Esophagus squamous epithelium (tissue), 5 donors: ENCODE data around the gene PRKAG1. TPM values are rescaled to one million over a fixed set of nuclear protein-coding genes. Genes with fewer than 3 reads are reported as not detected.

Experiments used
- DNase-seq: peaks from one replicate; lab custom pipeline; 2025; lab: John Stamatoyannopoulos, UW
- H3K27ac ChIP-seq, 4 donors: fragments of 200-600 bp; sonication (generic); one replicate each; pipeline ENCODE4 v1.5.1; 2016 to 2019; ENCODE audit warnings: mild to moderate bottlenecking in 1 of 4
- H3K27me3 ChIP-seq, 4 donors: fragments of 200-600 bp; sonication (generic); 1 replicate in 3 of 4; 2 replicates in 1 of 4; pipeline versions ENCODE4 v1.5.1 to v1.6.0; 2017 to 2021; ENCODE audit warnings: antibody characterized with exemption in 1 of 4
- H3K36me3 ChIP-seq, 3 donors: fragments of 200-600 bp; sonication (generic); one replicate each; pipeline ENCODE4 v1.5.1; 2016 to 2019
- H3K4me1 ChIP-seq, 3 donors: fragments of 200-600 bp; sonication (generic); one replicate each; pipeline ENCODE4 v1.5.1; 2017 to 2019
- H3K4me3 ChIP-seq, 4 donors: fragments of 200-600 bp; sonication (generic); 1 replicate in 3 of 4; 2 replicates in 1 of 4; pipeline ENCODE4 v1.5.1; 2016 to 2019; ENCODE audit warnings: mild to moderate bottlenecking in 2 of 4, moderate library complexity in 1 of 4
- H3K9me3 ChIP-seq, 3 donors: fragments of 200-600 bp; sonication (generic); one replicate each; pipeline ENCODE4 v1.5.1; 2016 to 2019
- CTCF ChIP-seq, 6 experiments: fragments of 450-650 bp in 4 of 6; fragments of 200-600 bp in 2 of 6; sonication (generic) in 2 of 6; IDR thresholded peaks; one replicate each; pipeline ENCODE4 v1.5.1; 2016 to 2019; ENCODE audit warnings: antibody characterized with exemption in 6 of 6, mild to moderate bottlenecking in 4 of 6, moderate library complexity in 4 of 6
- POLR2A ChIP-seq, 4 donors: fragments of 450-650 bp; IDR thresholded peaks; one replicate each; pipeline ENCODE4 v1.6.1; 2017; ENCODE audit warnings: antibody characterized with exemption in 4 of 4, mild to moderate bottlenecking in 4 of 4, moderate library complexity in 3 of 4
- WGBS, 2 donors: methylation state at CpG; one replicate each; pipeline ENCODE4 v1.1.5; 2018; 5-methylcytosine and 5-hydroxymethylcytosine counted together
- intact Hi-C: fragments of 100-400 bp; cut with DNase I; formaldehyde crosslinking; loops from one replicate; pipeline ENCODE4 v1.15.0; 2022
- total RNA-seq, 4 donors: library from RNA; depleted of rRNA; stranded (reverse); fragments of >200 nt; gene quantifications; one replicate each; pipeline ENCODE4 v1.1.0, GENCODE V29; 2016
- donor health status: DM: yes; HTN: yes; CAD: no.

PRKAG1 gene
- total RNA-seq, 4 donors from 2014 or later, result 31.9 to 58.6 (median 47.8) TPM

DNA sequence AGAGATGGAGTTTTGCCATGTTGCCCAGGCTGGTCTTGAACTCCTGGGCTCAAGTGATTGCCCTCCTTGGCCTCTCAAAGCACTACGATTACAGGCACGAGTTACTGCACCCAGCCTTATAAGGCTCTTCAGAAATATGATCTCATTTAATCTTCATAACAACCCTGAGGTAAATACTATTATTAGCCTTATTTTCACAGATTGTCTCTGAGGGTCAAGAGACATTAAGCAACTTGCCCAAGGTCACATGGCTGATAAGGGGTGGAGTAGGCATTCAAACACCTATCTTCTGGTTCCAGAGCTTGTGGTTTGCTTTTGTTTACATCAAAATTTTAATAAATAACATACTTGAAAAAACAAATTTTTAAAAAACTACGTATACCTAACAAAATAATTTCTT is 5.1 kb downstream of the PRKAG1 start:
- intact Hi-C loops, result no loop called here
- TF ChIP-seq POLR2A (IDR thresholded peaks at IDR 0.05) (no peak), CTCF (IDR thresholded peaks at IDR 0.05) (no peak)
- H3K4me1 ChIP-seq, result peaks cover 8 to 17% (median 8%) of the 10 kb centered on the region in 3 donors
- H3K27me3 ChIP-seq, result no peaks in the 10 kb centered on the region
- WGBS, 2 donors, result 89 to 94% methylated on average over 3 of the region's 3 CpGs
- DNase-seq, result no peak
- H3K9me3 ChIP-seq, result no peaks in the 10 kb centered on the region
- H3K27ac ChIP-seq, result no peak overlapping the region
- H3K36me3 ChIP-seq, result peaks cover 3 to 48% (median 14%) of the 10 kb centered on the region in 3 donors
- H3K4me3 ChIP-seq, result no peak overlapping the region

DNA sequence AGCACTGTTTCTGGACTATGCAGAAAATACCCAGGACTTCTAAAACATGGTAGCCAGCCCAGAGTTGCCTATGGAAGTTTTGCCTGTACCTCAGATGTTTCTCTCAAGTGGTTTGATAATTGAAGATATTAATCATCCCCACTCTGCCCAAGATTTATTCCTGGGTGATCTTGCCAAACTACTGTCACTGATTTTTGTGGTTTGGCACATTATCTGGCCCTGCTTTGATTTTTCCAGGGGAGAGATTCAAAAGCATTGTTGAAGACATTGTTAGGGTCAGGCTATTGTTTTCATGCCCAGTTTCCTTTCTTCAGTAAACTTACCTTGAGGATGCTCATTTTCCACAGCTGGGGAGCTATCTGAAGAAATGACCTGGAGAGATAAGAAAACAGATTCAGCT is 5.8 kb downstream of the PRKAG1 start:
- H3K4me1 ChIP-seq, result peaks cover 5 to 13% (median 6%) of the 10 kb centered on the region in 3 donors
- H3K9me3 ChIP-seq, result no peaks in the 10 kb centered on the region
- H3K27ac ChIP-seq, result no peak overlapping the region
- H3K4me3 ChIP-seq, result no peak overlapping the region
- TF ChIP-seq CTCF (IDR thresholded peaks at IDR 0.05) (no peak), POLR2A (IDR thresholded peaks at IDR 0.05) (no peak)
- no peaks in the 10 kb centered on the region for H3K27me3 ChIP-seq
- H3K36me3 ChIP-seq, result peaks cover 3 to 54% (median 14%) of the 10 kb centered on the region in 3 donors
- no peak for DNase-seq
- intact Hi-C loops, result no loop called here

DNA sequence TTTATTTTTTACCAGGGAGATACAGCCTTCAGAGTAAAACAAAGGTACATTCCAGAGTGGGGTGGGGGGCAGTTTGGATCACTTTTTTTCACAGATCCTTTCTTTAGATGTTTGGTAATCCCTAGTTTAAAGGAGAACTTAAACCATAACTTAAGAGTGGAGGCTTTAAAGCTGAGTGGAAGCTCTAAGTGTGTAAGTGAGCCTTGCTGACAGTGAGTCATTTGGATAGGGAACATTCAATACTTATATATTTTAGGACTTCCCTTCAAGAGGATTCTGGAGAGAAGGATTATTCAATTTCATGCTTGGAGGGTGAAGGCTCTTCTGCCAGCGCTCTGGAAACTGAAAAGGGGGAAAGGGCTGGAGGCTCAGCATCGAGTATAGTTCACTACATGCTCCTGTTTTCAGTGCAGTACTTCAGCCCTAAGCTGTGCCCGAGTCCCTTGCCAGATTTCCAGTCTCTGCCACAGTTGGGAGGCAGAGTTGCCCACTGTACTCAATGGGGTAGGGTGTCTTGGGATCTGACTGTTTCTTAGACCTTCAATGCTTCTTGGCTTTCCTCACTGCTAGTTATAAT is 8.4 kb downstream of the PRKAG1 start:
- Histone ChIP-seq H3K36me3 (peaks cover 3 to 75% (median 14%) of the 10 kb centered on the region in 3 donors), H3K4me1 (no peaks in the 10 kb centered on the region), H3K9me3 (no peaks in the 10 kb centered on the region), H3K27me3 (no peaks in the 10 kb centered on the region), H3K4me3 (no peak overlapping the region), H3K27ac (no peak overlapping the region)
- WGBS, 2 donors, result 89 to 100% methylated on average over 3 of the region's 3 CpGs
- TF ChIP-seq CTCF (IDR thresholded peaks at IDR 0.05) (no peak), POLR2A (IDR thresholded peaks at IDR 0.05) (no peak)
- DNase-seq, result no peak
- intact Hi-C loops, result no loop called here

- TF ChIP-seq CTCF (IDR thresholded peaks at IDR 0.05), result no peak
- no peak for TF ChIP-seq POLR2A (IDR thresholded peaks at IDR 0.05)
- intact Hi-C loops, result no loop called here
- Histone ChIP-seq H3K9me3 (no peaks in the 10 kb centered on the region), H3K27ac (no peak overlapping the region), H3K27me3 (peaks cover 0 to 2% (median 0%) of the 10 kb centered on the region in 4 donors), H3K36me3 (peaks cover 9 to 87% (median 17%) of the 10 kb centered on the region in 3 donors), H3K4me3 (no peak overlapping the region), H3K4me1 (no peaks in the 10 kb centered on the region)
- WGBS, 2 donors, result 94 to 100% methylated on average over 1 of the region's 1 CpG
- no peak for DNase-seq
Observed at GRCh38 chr12:49008943-49009342, 9.6 kb downstream of the PRKAG1 start.

DNA sequence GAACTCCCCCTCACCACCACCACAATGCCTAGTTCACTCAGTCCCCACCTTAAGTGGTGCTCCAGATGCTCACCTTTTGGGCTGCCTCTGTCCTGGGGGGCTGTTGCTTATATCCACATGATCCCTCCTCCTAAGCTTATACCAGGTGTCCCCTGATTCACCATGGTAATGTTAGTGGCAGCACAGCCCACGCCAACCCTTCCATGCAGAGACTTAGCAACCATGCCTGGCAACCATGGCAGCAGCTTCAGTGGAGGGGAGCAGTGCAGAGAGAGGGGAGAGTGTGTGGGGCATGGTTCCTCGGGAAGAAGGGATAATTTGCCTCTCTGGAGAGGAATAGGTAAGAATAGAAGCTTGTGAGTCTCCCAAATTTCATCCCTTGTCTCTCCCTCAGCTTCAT is 18.2 kb downstream of the PRKAG1 start:
- TF ChIP-seq CTCF (IDR thresholded peaks at IDR 0.05) (no peak), POLR2A (IDR thresholded peaks at IDR 0.05) (no peak)
- 70 to 86% methylated on average over 1 of the region's 2 CpGs for WGBS, 2 donors
- no peak for DNase-seq
- no peak overlapping the region for H3K4me3 ChIP-seq
- H3K4me1 ChIP-seq, result peaks cover 27 to 45% (median 35%) of the 10 kb centered on the region in 3 donors
- peaks cover 19 to 51% (median 22%) of the 10 kb centered on the region in 3 donors for H3K36me3 ChIP-seq
- intact Hi-C loops, result no loop called here
- peaks cover 0 to 87% (median 0%) of the 10 kb centered on the region in 4 donors for H3K27me3 ChIP-seq
- H3K9me3 ChIP-seq, result no peaks in the 10 kb centered on the region
- no peak overlapping the region for H3K27ac ChIP-seq
